CD14-positive monocyte (primary cell): ENCODE data around the gene VSX1. TPM values are rescaled to one million over a fixed set of nuclear protein-coding genes. Genes with fewer than 3 reads are reported as not detected.

Experiments
- DNase-seq, 3 donors: peaks; one replicate each; pipeline ENCODE4 v3.0.0-alpha.2; 2011 to 2022
- H2AFZ ChIP-seq: 2 replicates; pipeline ENCODE4 v1.6.0; 2012; ENCODE audit warnings: mild to moderate bottlenecking, low read depth, low read length, inconsistent platforms; ENCODE audit not compliant: insufficient read depth, poor library complexity, severe bottlenecking
- H3K27ac ChIP-seq, 2 donors: 1 replicate in 1 of 2; 2 replicates in 1 of 2; pipeline ENCODE4 v1.5.1; 2012 to 2013; ENCODE audit warnings: low read length in 2 of 2, control low read depth in 1 of 2, inconsistent platforms in 1 of 2, low read depth in 1 of 2, mild to moderate bottlenecking in 1 of 2
- H3K27me3 ChIP-seq, 2 donors: one replicate each; pipeline versions ENCODE4 v1.6.0 to v1.6.1; 2011 to 2013; ENCODE audit warnings: low read length in 2 of 2; ENCODE audit not compliant: control insufficient read depth in 2 of 2, insufficient read depth in 2 of 2
- H3K36me3 ChIP-seq, 2 donors: replicated peaks in 1 of 2; 1 replicate in 1 of 2; 2 replicates in 1 of 2; pipeline versions ENCODE4 v1.5.1 to v1.6.1; 2012 to 2013; ENCODE audit warnings: low read length in 2 of 2, control low read depth in 1 of 2, inconsistent platforms in 1 of 2, mild to moderate bottlenecking in 1 of 2; ENCODE audit not compliant: insufficient read depth in 2 of 2, control insufficient read depth in 1 of 2
- H3K4me1 ChIP-seq, 2 donors: 1 replicate in 1 of 2; 2 replicates in 1 of 2; pipeline versions ENCODE4 v1.5.1 to v1.6.1; 2012 to 2013; ENCODE audit warnings: low read length in 2 of 2, control low read depth in 1 of 2, inconsistent platforms in 1 of 2, mild to moderate bottlenecking in 1 of 2, moderate library complexity in 1 of 2; ENCODE audit not compliant: insufficient read depth in 2 of 2, control insufficient read depth in 1 of 2
- H3K4me2 ChIP-seq: replicated peaks from 2 replicates; pipeline ENCODE3; 2012; ENCODE audit warnings: low read length, moderate library complexity, mild to moderate bottlenecking; ENCODE audit not compliant: poor library complexity, severe bottlenecking; ENCODE audit errors: extremely low read depth
- H3K4me3 ChIP-seq, 3 experiments: fragments of 200-600 bp in 1 of 3; sonication (generic) in 1 of 3; replicated peaks in 1 of 3; 1 replicate in 2 of 3; 2 replicates in 1 of 3; pipeline ENCODE4 v1.5.1; 2011 to 2013; ENCODE audit warnings: low read length in 3 of 3, mild to moderate bottlenecking in 3 of 3, control low read depth in 2 of 3, low read depth in 2 of 3, inconsistent platforms in 1 of 3, moderate library complexity in 1 of 3
- H3K79me2 ChIP-seq: 2 replicates; pipeline ENCODE4 v1.6.0; 2012; ENCODE audit warnings: mild to moderate bottlenecking, control low read depth, inconsistent platforms, low read length, moderate library complexity; ENCODE audit not compliant: insufficient read depth
- H3K9ac ChIP-seq: 2 replicates; pipeline ENCODE4 v1.6.0; 2017; ENCODE audit warnings: low read length, mild to moderate bottlenecking; ENCODE audit not compliant: insufficient read depth, poor library complexity, severe bottlenecking
- H3K9me3 ChIP-seq, 2 donors: replicated peaks in 1 of 2; 1 replicate in 1 of 2; 2 replicates in 1 of 2; pipeline versions ENCODE4 v1.5.1 to v1.6.1; 2012 to 2013; ENCODE audit warnings: low read length in 2 of 2, control low read depth in 1 of 2; ENCODE audit not compliant: control insufficient read depth in 1 of 2, insufficient read depth in 1 of 2
- H4K20me1 ChIP-seq: 2 replicates; pipeline ENCODE4 v1.6.0; 2012; ENCODE audit warnings: mild to moderate bottlenecking, low read length, control low read depth, moderate library complexity; ENCODE audit not compliant: insufficient read depth
- H3K27ac Mint-ChIP-seq, 7 donors: one replicate each; pipeline ENCODE4 v1.8.0; 2020; ENCODE audit warnings: mild to moderate bottlenecking in 7 of 7, mixed read lengths in 7 of 7, moderate library complexity in 6 of 7, inconsistent platforms in 2 of 7
- H3K27me3 Mint-ChIP-seq, 3 donors: one replicate each; pipeline ENCODE4 v1.8.0; 2021 to 2022; ENCODE audit warnings: low read depth in 3 of 3, mild to moderate bottlenecking in 3 of 3, mixed read lengths in 3 of 3, moderate library complexity in 3 of 3, inconsistent platforms in 1 of 3
- H3K36me3 Mint-ChIP-seq, 2 donors: one replicate each; pipeline ENCODE4 v1.8.0; 2020; ENCODE audit warnings: mixed read lengths in 2 of 2, inconsistent platforms in 1 of 2, mild to moderate bottlenecking in 1 of 2
- H3K4me1 Mint-ChIP-seq: one replicate; pipeline ENCODE4 v1.8.0; 2020; ENCODE audit warnings: mild to moderate bottlenecking, mixed read lengths
- H3K4me3 Mint-ChIP-seq, 2 donors: one replicate each; pipeline ENCODE4 v1.8.0; 2020; ENCODE audit warnings: mild to moderate bottlenecking in 2 of 2, mixed read lengths in 2 of 2, moderate library complexity in 1 of 2
- H3K9me3 Mint-ChIP-seq, 7 donors: one replicate each; pipeline ENCODE4 v1.8.0; 2020 to 2022; ENCODE audit warnings: mixed read lengths in 7 of 7, mild to moderate bottlenecking in 6 of 7, moderate library complexity in 6 of 7, inconsistent platforms in 2 of 7
- CTCF ChIP-seq: fragments of 200-600 bp; IDR thresholded peaks from one replicate; pipeline ENCODE4 v1.8.0; 2022; ENCODE audit warnings: antibody characterized with exemption, mild to moderate bottlenecking
- WGBS: methylation state at CpG from one replicate; pipeline ENCODE4 v1.1.5; 2013; ENCODE audit warnings: missing lambda C conversion rate; ENCODE audit not compliant: insufficient coverage; 5-methylcytosine and 5-hydroxymethylcytosine counted together
- intact Hi-C, 2 donors: fragments of 100-400 bp; cut with micrococcal nuclease; formaldehyde crosslinking; loops; one replicate each; pipeline versions ENCODE4 v1.15.0 to v1.15.1; 2023
- polyA plus RNA-seq, 3 donors: library from polyadenylated mRNA; depleted of rRNA in 1 of 3; unstranded in 2 of 3; stranded (reverse) in 1 of 3; fragments of 300-500 nt in 2 of 3; fragments of >200 nt in 1 of 3; fragmentation: Illumina TruSeq in 2 of 3; gene quantifications; 1 replicate in 2 of 3; 2 replicates in 1 of 3; pipeline ENCODE4 v1.2.3, GENCODE V29; 2012 to 2021

Gene VSX1
- polyA plus RNA-seq, 3 donors, result not detected

GRCh38 chr20:25044660-25045342 is 37.1 kb downstream of the VSX1 start:
- Mint-ChIP-seq H3K4me3 (no peak overlapping the region), H3K4me1 (peaks cover 19% of the 10 kb centered on the region), H3K9me3 (no peaks in the 10 kb centered on the region), H3K36me3 (peaks cover 28 to 33% of the 10 kb centered on the region in 2 donors), H3K27ac (no peak overlapping the region), H3K27me3 (no peaks in the 10 kb centered on the region)
- H3K36me3 ChIP-seq, result peaks cover 22 to 29% of the 10 kb centered on the region in 2 donors
- H3K4me1 ChIP-seq, result peaks cover 15 to 20% of the 10 kb centered on the region in 2 donors
- H3K27ac ChIP-seq, result no peak overlapping the region
- H3K4me2 ChIP-seq, result no peak overlapping the region
- no peaks in the 10 kb centered on the region for H3K9me3 ChIP-seq
- peaks cover 9% of the 10 kb centered on the region for H3K79me2 ChIP-seq
- WGBS, result 87% methylated on average over 9 of the region's 14 CpGs
- H4K20me1 ChIP-seq, result peaks cover 10% of the 10 kb centered on the region
- no peak for TF ChIP-seq CTCF
- H2AFZ ChIP-seq, result no peak overlapping the region
- intact Hi-C loops, result no loop called here
- H3K4me3 ChIP-seq, result no peak overlapping the region
- no peaks in the 10 kb centered on the region for H3K27me3 ChIP-seq
- no peak overlapping the region for H3K9ac ChIP-seq
- DNase-seq, result no peak

GRCh38 chr20:25044261-25044560 is 37.7 kb downstream of the VSX1 start:
- 100% methylated on average over 2 of the region's 5 CpGs for WGBS
- Histone ChIP-seq H3K4me1 (peaks cover 15 to 20% of the 10 kb centered on the region in 2 donors), H4K20me1 (peaks cover 4% of the 10 kb centered on the region), H3K9ac (no peak overlapping the region), H3K27me3 (no peaks in the 10 kb centered on the region), H3K27ac (no peak overlapping the region), H3K79me2 (peaks cover 6% of the 10 kb centered on the region), H3K9me3 (no peaks in the 10 kb centered on the region), H3K4me2 (no peak overlapping the region), H3K4me3 (no peak overlapping the region), H3K36me3 (peaks cover 22 to 32% of the 10 kb centered on the region in 2 donors), H2AFZ (no peak overlapping the region)
- Mint-ChIP-seq H3K27ac (peak overlapping the region in 1 of 7 donors; percentile 32), H3K9me3 (no peaks in the 10 kb centered on the region), H3K4me1 (peaks cover 16% of the 10 kb centered on the region), H3K27me3 (no peaks in the 10 kb centered on the region), H3K36me3 (peaks cover 24 to 35% of the 10 kb centered on the region in 2 donors), H3K4me3 (no peak overlapping the region)
- no peak for DNase-seq
- no peak for TF ChIP-seq CTCF
- intact Hi-C loops, result no loop called here
